K562 (cell line): ENCODE results near the gene TBL1X. TPM values are rescaled to one million over a fixed set of nuclear protein-coding genes. Genes with fewer than 3 reads are reported as not detected.
A peak's percentile ranks its signal among the peaks of the same experiment; 100 is the strongest.

Experiments
- CAMTA2 ChIP-seq: fragments of 250-450 bp; sonication (Bioruptor Pico); conservative IDR thresholded peaks from 2 replicates; pipeline ENCODE4 v1.5.1; 2022
- CBX2 ChIP-seq: fragments of 200-600 bp; sonication (generic); IDR thresholded peaks from one replicate; pipeline ENCODE4 v1.6.1; 2012; ENCODE audit warnings: mild to moderate bottlenecking, low read length, inconsistent platforms; ENCODE audit not compliant: insufficient read depth, poor library complexity, severe bottlenecking
- CHD1 ChIP-seq: fragments of 200-600 bp; sonication (generic); IDR thresholded peaks from one replicate; pipeline ENCODE4 v1.6.1; 2012; ENCODE audit warnings: mild to moderate bottlenecking, moderate library complexity, low read length, inconsistent platforms
- CREB3 ChIP-seq: fragments of 450-650 bp; conservative IDR thresholded peaks from 2 replicates; pipeline ENCODE4 v1.6.1; 2016; ENCODE audit warnings: missing genetic modification characterization, low read depth, mild to moderate bottlenecking, missing compliant biosample characterization, moderate library complexity
- CSDE1 ChIP-seq, 2 experiments: fragments of 450-650 bp; IDR thresholded peaks; 2 replicates each; pipeline ENCODE4 v1.6.1; 2016; ENCODE audit warnings: mild to moderate bottlenecking in 1 of 2
- CTBP1 ChIP-seq: fragments of 450-650 bp; IDR thresholded peaks from 2 replicates; pipeline ENCODE4 v1.6.1; 2016; ENCODE audit warnings: borderline replicate concordance
- E2F5 ChIP-seq: sonication (generic); formaldehyde crosslinking; IDR thresholded peaks from 2 replicates; pipeline ENCODE4 v1.8.0; 2022; ENCODE audit warnings: mild to moderate bottlenecking, missing genetic modification reagents
- GATA2 ChIP-seq: sonication (generic); formaldehyde crosslinking; IDR thresholded peaks from 2 replicates; pipeline ENCODE4 v1.4.0; 2020; ENCODE audit warnings: mild to moderate bottlenecking, missing genetic modification reagents
- KAT2B ChIP-seq: IDR thresholded peaks from one replicate; pipeline ENCODE4 v1.6.1; 2012; ENCODE audit warnings: low read depth, mild to moderate bottlenecking, control low read depth, inconsistent platforms, low read length, moderate library complexity
- KDM4B ChIP-seq, 2 experiments: fragments of 450-650 bp in 1 of 2; sonication (generic) in 1 of 2; IDR thresholded peaks; 2 replicates each; pipeline ENCODE4 v1.6.1; 2016 to 2017; ENCODE audit warnings: borderline replicate concordance in 2 of 2, antibody characterized with exemption in 1 of 2, low read depth in 1 of 2, mild to moderate bottlenecking in 1 of 2
- NCOA4 ChIP-seq: fragments of 450-650 bp; IDR thresholded peaks from 2 replicates; pipeline ENCODE4 v1.6.1; 2018; ENCODE audit warnings: mild to moderate bottlenecking; ENCODE audit not compliant: partially characterized antibody
- NEUROD1 ChIP-seq: fragments of 150-350 bp; IDR thresholded peaks from 2 replicates; pipeline ENCODE4 v1.6.1; 2014; ENCODE audit warnings: borderline replicate concordance, low read length, low read depth; ENCODE audit not compliant: partially characterized antibody
- NFIC ChIP-seq: fragments of 450-650 bp; IDR thresholded peaks from 2 replicates; pipeline ENCODE4 v1.6.1; 2017; ENCODE audit warnings: mild to moderate bottlenecking, inconsistent platforms
- POLR2A ChIP-seq: fragments of 450-650 bp; conservative IDR thresholded peaks from 2 replicates; pipeline ENCODE4 v1.6.1; 2016
- POLR3A ChIP-seq: IDR thresholded peaks from 2 replicates; pipeline ENCODE4 v1.6.1; 2011; ENCODE audit warnings: borderline replicate concordance, mild to moderate bottlenecking, moderate library complexity; ENCODE audit not compliant: insufficient read length, insufficient read depth; ENCODE audit errors: extremely low read depth
- RERE ChIP-seq: sonication (generic); formaldehyde crosslinking; IDR thresholded peaks from 2 replicates; pipeline ENCODE4 v1.8.0; 2023; ENCODE audit warnings: missing genetic modification reagents, mild to moderate bottlenecking, borderline replicate concordance
- RFX1 ChIP-seq: fragments of 450-650 bp; IDR thresholded peaks from 2 replicates; pipeline ENCODE4 v1.6.1; 2016; ENCODE audit warnings: mild to moderate bottlenecking, moderate library complexity
- SNIP1 ChIP-seq: fragments of 450-650 bp; IDR thresholded peaks from 2 replicates; pipeline ENCODE4 v1.7.1; 2017; ENCODE audit warnings: low read depth, mild to moderate bottlenecking
- ZBTB34 ChIP-seq: fragments of 250-450 bp; sonication (Bioruptor Pico); IDR thresholded peaks from 2 replicates; pipeline ENCODE4 v1.8.0; 2021; ENCODE audit warnings: mild to moderate bottlenecking, moderate library complexity
- ZNF695 ChIP-seq: fragments of 450-650 bp; formaldehyde crosslinking; IDR thresholded peaks from 2 replicates; pipeline ENCODE4 v1.4.0; 2020; ENCODE audit warnings: mild to moderate bottlenecking, moderate library complexity
- ZNF780A ChIP-seq: fragments of 250-450 bp; sonication (Bioruptor Pico); IDR thresholded peaks from 2 replicates; pipeline ENCODE4 v1.5.0; 2021; ENCODE audit warnings: mild to moderate bottlenecking
- polyA plus RNA-seq, 8 experiments: library from polyadenylated mRNA; depleted of rRNA in 4 of 8; stranded (reverse) in 5 of 8; unstranded in 3 of 8; fragments of >200 nt; fragmentation: Nextera tagmentation in 2 of 8; fragmentation: Illumina TruSeq in 1 of 8; extraction: Ambion mirVana in 2 of 8; extraction: Trizol in 1 of 8; gene quantifications; 2 replicates each; pipeline versions ENCODE4 v1.2.1 to v1.2.3, GENCODE V29; 2011 to 2014; ENCODE audit warnings: inconsistent platforms in 1 of 8, missing spikeins in 1 of 8
- total RNA-seq, 7 experiments: library from RNA; depleted of rRNA in 6 of 7; stranded (reverse); fragments of >200 nt in 6 of 7; fragmentation: Illumina TruSeq in 2 of 7; extraction: Trizol in 2 of 7; gene quantifications; 2 replicates each; pipeline versions ENCODE4 v1.2.1 to v1.2.3, GENCODE V29; 2011 to 2021; ENCODE audit warnings: low replicate concordance in 1 of 7

Gene TBL1X
- total and polyA plus RNA-seq, 9 of the 15 experiments (the other 6 are each of a cell fraction or from before 2014, with no cell fraction given): 6.0 to 49.6 (median 19.7) TPM

- peak; percentile 84 for TF ChIP-seq NFIC
- TF ChIP-seq CHD1: no peak
- no peak for TF ChIP-seq POLR3A
- TF ChIP-seq NEUROD1: no peak
- TF ChIP-seq CAMTA2 (CRISPR knock-in tag): no peak
- no peak for TF ChIP-seq KAT2B
- TF ChIP-seq CBX2: no peak
- TF ChIP-seq KDM4B (IDR thresholded peaks at IDR 0.05; ENCODE audit: borderline replicate concordance in 2 of 2, low read depth in 1 of 2): no peak
- TF ChIP-seq RERE (CRISPR knock-in tag): no peak
- TF ChIP-seq CTBP1: peak; percentile 94
- TF ChIP-seq NCOA4: no peak
- TF ChIP-seq POLR2A: no peak
- TF ChIP-seq RFX1: 0 out of 2 replicates have a peak, but pooled peaks have one; percentile 11
- no peak for TF ChIP-seq ZNF780A (CRISPR knock-in tag)
- no peak for TF ChIP-seq ZBTB34
- no peak for TF ChIP-seq E2F5 (CRISPR knock-in tag)
- TF ChIP-seq CREB3: 0 out of 2 replicates have a peak, but pooled peaks have one; percentile 5
- no peak for TF ChIP-seq ZNF695 (CRISPR knock-in tag)
- no peak for TF ChIP-seq CSDE1 (IDR thresholded peaks at IDR 0.05)
- TF ChIP-seq SNIP1: no peak
- TF ChIP-seq GATA2 (CRISPR knock-in tag): peak; percentile 84
Observed at GRCh38 chrX:9515973-9516538, 51.2 kb downstream of the TBL1X start (continued).
